ENCODE results near the gene CD1E.

Gene CD1E

DNA sequence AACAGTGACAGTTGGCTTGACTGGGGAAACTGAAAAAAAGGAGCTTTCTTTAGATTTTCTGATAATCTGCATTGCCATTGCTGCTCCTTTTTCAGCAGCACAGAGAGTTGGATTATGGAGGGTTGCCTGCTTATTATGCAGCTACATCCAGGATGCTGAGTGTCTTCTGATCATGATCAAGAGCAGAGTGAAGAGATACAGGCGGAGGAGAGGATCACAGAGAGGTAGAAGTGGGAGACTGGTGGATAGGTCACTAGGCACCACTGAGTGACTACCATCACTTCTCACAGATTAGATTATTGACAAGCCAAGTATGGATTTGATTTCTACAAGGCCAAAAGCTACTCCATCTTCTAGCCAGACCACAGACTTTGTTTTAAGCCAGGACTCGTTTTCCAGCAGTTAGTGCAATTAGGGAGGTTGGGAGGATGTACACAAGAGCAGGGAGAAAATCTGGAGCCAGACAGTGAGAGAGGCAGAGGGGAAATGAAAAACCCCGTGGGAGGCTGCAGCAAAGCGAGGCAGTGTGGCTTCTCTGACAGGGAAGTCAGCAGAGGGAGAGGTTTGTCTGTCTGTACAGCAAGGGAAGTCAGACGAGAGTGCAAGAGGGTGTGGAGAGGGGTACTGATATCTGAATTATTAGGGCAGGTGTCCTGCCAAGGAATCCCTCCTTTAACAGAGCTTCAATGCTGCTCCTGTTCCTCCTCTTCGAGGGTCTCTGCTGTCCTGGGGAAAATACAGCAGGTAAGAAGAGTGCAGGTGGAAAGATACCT is at the start of gene CD1E:
TSS of gene CD1E (plus strand) at position 592 of the 773 bp plus-strand sequence. CDS start at position 687, 95 bp downstream.
- Mint-ChIP-seq H3K36me3 (ENCODE audit: low read depth) (no peaks in the 10 kb centered on the region), H3K27ac (no peak within 1 kb of the TSS), H3K27me3 (peaks cover 36% of the 10 kb centered on the region), H3K4me1 (ENCODE audit: low read depth) (no peaks in the 10 kb centered on the region), H3K4me3 (no peak within 1 kb of the TSS), H3K9me3 (no peaks in the 10 kb centered on the region)
- DNase-seq: no peak

DNA sequence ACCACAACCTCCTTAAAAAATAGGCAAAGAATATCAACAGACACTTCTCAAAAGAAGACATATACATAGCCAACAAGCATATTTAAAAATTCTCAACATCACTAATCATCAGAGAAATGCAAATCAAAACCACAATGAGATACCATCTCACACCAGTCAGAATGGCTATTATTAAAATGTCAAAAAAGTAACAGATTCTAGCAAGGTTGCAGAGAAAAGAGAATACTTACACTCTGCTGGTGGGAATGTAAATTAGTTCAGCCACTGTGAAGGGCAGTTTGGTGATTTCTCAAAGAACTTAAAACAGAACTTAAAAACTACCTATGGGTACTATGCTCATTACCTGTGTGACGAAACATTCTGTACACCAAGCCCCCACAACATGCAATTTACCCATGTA is 43.1 kb upstream of the CD1E start:
- Mint-ChIP-seq H3K27ac (no peak overlapping the region), H3K4me1 (ENCODE audit: low read depth) (no peaks in the 10 kb centered on the region), H3K4me3 (no peak overlapping the region), H3K27me3 (peaks cover 6% of the 10 kb centered on the region), H3K36me3 (ENCODE audit: low read depth) (no peaks in the 10 kb centered on the region), H3K9me3 (peaks cover 23% of the 10 kb centered on the region)
- DNase-seq: no peak

DNA sequence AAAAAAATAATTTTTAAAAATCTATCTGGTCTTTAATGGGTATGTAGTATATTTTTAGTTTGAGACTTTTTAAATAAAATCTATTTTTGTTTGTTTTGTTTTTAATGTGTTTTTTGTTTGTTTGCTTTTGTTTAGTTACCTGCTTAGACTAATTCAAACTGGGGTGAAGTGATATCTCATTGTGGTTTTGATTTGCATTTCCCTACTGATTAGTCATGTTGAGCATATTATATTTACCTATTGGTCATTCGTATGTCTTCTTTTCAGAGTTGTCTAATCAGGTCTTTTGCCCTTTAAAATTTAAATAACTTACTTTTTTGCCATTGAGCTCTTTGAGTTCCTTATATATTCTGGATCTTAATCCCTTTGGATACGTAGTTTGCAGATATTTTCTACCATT is 42.6 kb upstream of the CD1E start:
- no peak overlapping the region for H3K27ac Mint-ChIP-seq
- H3K36me3 Mint-ChIP-seq (ENCODE audit: low read depth): no peaks in the 10 kb centered on the region
- H3K4me1 Mint-ChIP-seq (ENCODE audit: low read depth): no peaks in the 10 kb centered on the region
- no peak overlapping the region for H3K4me3 Mint-ChIP-seq
- no peak for DNase-seq
- H3K9me3 Mint-ChIP-seq: peaks cover 23% of the 10 kb centered on the region
- H3K27me3 Mint-ChIP-seq: peaks cover 6% of the 10 kb centered on the region

DNA sequence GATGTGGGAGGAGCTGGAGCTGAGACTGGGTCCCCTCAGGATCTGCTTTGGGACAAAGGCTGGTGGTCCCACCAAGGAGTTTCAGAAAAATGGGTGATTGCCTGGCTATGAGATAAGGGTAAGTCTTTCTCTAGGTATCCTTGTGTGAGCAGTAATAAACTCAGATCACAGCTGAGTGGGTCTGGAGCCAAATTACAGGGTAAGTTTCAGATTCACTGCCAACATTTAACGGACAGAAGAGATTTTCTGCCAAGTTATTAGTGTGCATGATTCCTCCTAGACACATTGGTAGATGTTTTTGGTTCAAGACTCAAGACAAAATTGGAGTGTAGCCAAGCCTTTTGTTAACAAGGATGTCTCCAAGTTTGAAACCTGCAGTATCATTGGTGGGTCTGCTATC is 29.8 kb upstream of the CD1E start:
- no peak for DNase-seq
- Mint-ChIP-seq H3K36me3 (ENCODE audit: low read depth) (no peaks in the 10 kb centered on the region), H3K27me3 (peaks cover 28% of the 10 kb centered on the region), H3K4me3 (no peak overlapping the region), H3K9me3 (peaks cover 9% of the 10 kb centered on the region), H3K4me1 (ENCODE audit: low read depth) (peaks cover 4% of the 10 kb centered on the region), H3K27ac (no peak overlapping the region)

DNA sequence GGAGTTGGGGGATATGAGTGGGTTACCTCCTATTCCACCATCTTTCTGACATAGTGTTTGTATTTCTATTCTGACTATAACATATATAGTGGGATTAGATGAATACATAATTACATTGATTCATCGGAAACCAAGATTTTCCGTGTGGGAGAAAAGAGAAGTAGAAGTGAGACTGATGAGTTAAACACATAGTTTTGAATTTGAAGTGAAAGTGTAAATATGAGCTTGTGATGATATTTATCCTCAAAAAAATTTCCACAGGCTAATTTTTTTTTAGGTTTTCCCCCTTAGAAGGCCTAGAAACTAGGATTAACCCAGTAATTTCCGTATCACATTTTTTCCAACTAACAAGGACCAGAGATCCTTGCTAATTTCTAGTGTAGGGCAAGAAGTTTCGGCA is 29.3 kb upstream of the CD1E start:
- Mint-ChIP-seq H3K27ac (no peak overlapping the region), H3K9me3 (peaks cover 9% of the 10 kb centered on the region), H3K27me3 (peaks cover 33% of the 10 kb centered on the region), H3K36me3 (ENCODE audit: low read depth) (no peaks in the 10 kb centered on the region), H3K4me3 (no peak overlapping the region), H3K4me1 (ENCODE audit: low read depth) (peaks cover 4% of the 10 kb centered on the region)
- no peak for DNase-seq

DNA sequence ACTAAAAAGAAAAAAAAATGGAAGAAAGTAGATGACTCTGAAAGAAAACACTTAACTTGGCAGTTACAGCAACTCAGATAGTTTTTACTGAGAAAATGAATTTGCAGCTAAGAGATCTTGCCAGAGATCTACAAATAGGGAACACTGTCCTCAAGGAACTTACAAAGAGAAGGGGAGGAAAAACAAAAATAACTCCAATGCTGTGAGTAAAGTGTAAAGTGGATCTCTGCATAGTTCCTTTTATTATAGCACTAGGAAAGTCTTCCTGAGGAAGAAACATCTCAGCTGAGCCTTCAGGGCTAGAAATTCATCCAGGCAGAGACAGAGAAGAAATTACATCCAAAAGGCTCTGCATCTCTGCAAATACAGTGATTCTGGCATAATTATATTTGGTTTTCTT is 26.2 kb upstream of the CD1E start:
- Mint-ChIP-seq H3K9me3 (peaks cover 9% of the 10 kb centered on the region), H3K27ac (no peak overlapping the region)

DNA sequence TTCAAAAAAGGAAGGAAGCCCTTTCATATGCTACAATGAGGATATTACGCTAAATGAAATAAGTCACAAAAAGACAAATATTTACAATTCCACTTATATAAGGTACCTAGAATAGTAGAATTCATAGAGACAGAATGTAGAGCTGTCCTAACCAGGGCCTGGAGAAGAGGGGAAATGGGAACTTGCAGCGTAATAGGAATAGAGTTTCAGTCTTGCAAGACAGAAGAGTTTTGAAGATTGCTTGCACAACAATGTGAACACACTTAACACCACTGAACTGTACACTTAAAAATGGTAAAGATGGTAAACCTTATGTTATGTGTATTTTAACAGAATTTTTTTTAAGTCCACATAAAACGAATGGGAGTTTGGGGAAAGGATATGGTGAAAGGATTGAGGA is 25.3 kb upstream of the CD1E start:
- H3K27me3 Mint-ChIP-seq: peaks cover 19% of the 10 kb centered on the region
- no peaks in the 10 kb centered on the region for H3K36me3 Mint-ChIP-seq (ENCODE audit: low read depth)
- H3K4me1 Mint-ChIP-seq (ENCODE audit: low read depth): peaks cover 7% of the 10 kb centered on the region
- no peak overlapping the region for H3K4me3 Mint-ChIP-seq
- DNase-seq: no peak
- H3K9me3 Mint-ChIP-seq: peaks cover 2% of the 10 kb centered on the region
- no peak overlapping the region for H3K27ac Mint-ChIP-seq

More for the DNA sequence above, 26.2 kb upstream of the CD1E start:
- H3K36me3 Mint-ChIP-seq (ENCODE audit: low read depth): no peaks in the 10 kb centered on the region
- no peak for DNase-seq
- peaks cover 5% of the 10 kb centered on the region for H3K4me1 Mint-ChIP-seq (ENCODE audit: low read depth)
- H3K4me3 Mint-ChIP-seq: no peak overlapping the region
- peaks cover 24% of the 10 kb centered on the region for H3K27me3 Mint-ChIP-seq

DNA sequence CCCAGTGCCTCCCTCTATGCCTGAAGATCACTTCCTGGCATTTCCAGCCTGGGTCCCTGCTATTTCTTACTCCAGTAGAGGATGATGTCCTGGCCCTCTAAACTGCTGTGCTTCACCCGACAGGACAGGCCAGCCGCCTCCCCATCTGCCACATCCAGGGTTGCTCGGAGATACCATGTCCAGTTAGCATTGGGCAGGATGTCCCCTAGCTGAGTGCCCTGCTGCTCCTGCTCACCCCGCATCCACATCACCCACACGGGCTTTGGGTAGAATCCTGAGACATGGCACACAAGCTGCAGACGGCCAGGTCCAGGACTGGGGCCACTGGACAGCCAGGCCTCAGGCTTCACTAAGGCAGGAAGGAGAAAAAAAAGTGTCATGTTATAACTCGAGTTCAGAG is 24.4 kb upstream of the CD1E start:
- Mint-ChIP-seq H3K27ac (no peak overlapping the region), H3K4me3 (no peak overlapping the region), H3K4me1 (ENCODE audit: low read depth) (peaks cover 13% of the 10 kb centered on the region), H3K9me3 (no peaks in the 10 kb centered on the region), H3K36me3 (ENCODE audit: low read depth) (no peaks in the 10 kb centered on the region), H3K27me3 (peaks cover 18% of the 10 kb centered on the region)
- DNase-seq: no peak

DNA sequence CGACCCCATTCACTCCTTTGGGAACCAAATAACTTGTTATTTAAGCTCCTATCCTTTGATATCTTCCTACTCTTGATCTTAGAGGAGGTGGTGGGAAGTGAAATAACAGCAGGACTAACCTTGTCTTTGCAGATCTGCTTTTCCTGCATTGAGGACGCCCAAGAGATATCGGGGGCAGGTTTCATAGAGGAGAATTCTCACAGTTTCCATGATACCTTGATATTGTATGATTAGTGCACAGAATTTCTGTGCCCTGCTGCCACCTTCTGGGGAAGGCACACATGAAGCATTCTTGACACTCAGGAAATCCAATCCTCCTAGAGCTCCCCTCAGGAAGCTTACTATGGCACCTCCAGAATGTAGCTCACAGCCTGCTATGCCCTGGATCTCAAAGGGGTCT is 24.0 kb upstream of the CD1E start:
- DNase-seq: no peak
- Mint-ChIP-seq H3K27me3 (peaks cover 13% of the 10 kb centered on the region), H3K4me1 (ENCODE audit: low read depth) (peaks cover 15% of the 10 kb centered on the region), H3K9me3 (no peaks in the 10 kb centered on the region), H3K4me3 (no peak overlapping the region), H3K27ac (no peak overlapping the region), H3K36me3 (ENCODE audit: low read depth) (no peaks in the 10 kb centered on the region)

DNA sequence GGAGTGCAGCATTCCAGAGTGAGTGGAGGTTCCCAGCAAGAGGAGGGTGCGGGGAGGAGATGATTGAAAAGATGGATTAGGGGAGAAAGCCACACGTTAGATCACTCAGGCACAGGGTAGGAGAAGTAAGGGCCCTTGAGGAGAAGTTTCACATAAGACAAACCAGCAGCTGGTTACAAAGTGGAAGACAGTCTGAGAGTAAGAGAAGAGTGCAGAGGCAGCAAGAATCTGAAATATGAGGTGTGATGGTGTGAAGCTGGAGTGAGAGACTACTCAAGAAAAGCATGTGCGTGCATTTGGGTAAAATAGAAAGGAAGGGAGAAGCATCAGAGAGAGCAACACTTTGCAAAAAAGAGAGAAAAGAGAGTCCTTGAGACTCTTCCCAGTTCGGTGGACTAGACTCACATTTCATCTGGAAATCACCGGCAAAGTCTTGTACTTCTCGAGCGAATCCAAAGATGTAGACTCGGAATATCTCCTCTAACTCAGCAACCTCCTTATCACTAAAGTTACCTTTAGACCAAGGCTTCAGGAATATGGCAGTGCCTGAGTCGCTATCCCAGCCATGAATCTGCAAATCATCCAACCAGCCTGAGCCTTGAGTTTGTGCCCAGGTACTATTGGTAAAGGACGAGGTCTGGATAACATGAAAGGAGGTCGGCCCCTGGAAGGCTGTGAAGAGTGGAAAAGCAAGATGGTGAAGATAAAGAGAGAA is 23.1 kb upstream of the CD1E start:
- Mint-ChIP-seq H3K36me3 (ENCODE audit: low read depth) (no peaks in the 10 kb centered on the region), H3K27ac (no peak overlapping the region), H3K27me3 (peaks cover 12% of the 10 kb centered on the region), H3K4me1 (ENCODE audit: low read depth) (peaks cover 18% of the 10 kb centered on the region), H3K9me3 (no peaks in the 10 kb centered on the region), H3K4me3 (no peak overlapping the region)
- DNase-seq: no peak

DNA sequence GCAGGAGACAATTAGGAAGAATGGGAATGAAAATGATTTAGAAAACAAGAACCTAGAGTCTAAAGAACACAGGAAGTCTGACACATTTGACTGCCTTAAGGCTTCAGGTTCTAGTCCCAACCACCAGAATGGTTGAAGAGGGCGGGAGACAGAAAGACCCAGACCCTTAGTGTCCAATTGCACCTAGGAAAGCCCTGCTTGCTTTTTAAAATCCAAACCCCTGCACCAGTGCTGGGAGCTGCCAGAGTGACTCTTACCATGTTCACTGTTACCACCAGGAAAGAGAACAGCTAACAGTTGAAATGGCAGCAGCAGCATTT is 22.6 kb upstream of the CD1E start:
- H3K4me3 Mint-ChIP-seq: no peak overlapping the region
- no peaks in the 10 kb centered on the region for H3K9me3 Mint-ChIP-seq
- H3K4me1 Mint-ChIP-seq (ENCODE audit: low read depth): peaks cover 20% of the 10 kb centered on the region
- H3K27ac Mint-ChIP-seq: no peak overlapping the region
- no peaks in the 10 kb centered on the region for H3K36me3 Mint-ChIP-seq (ENCODE audit: low read depth)
- H3K27me3 Mint-ChIP-seq: peaks cover 14% of the 10 kb centered on the region
- DNase-seq: no peak

DNA sequence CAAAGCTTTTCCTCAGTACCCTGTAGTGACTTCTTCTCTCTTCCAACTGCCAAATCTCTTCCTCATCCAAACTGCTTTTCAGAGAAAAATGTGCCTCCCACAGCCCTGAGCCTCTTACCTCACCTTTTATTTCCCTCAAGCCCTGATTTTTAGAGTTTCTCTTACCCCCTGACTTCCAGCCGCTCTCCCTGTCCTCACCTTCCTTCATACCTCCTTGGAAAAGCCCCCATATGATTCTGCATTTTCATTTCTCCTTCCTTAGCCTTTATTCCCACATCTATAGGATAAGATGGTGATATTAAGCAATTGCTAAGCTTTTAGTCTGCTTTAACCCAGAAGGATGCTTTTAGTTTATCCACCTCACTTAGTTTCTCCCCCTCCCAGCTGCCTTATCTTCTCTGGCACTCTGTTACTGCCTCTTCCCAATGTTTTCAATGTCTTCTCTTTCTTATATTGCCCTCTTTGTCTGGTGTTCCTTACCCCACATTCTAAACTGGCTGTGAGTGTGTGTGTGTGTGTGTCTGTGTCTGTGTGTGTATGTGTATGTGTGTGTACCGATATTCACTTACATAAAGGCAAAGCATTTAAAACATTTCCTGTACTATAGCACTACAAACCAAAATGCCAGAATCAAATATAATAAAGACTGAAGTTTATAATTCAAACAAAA is 22.1 kb upstream of the CD1E start, which contains the start of gene CD1B:
TSS of gene CD1B (minus strand) at position 51 of the 670 bp plus-strand sequence. CDS start 108 bp downstream, outside the sequence.
- Mint-ChIP-seq H3K4me1 (ENCODE audit: low read depth) (peaks cover 22% of the 10 kb centered on the region), H3K36me3 (ENCODE audit: low read depth) (no peaks in the 10 kb centered on the region), H3K4me3 (no peak within 1 kb of the TSS), H3K27ac (no peak within 1 kb of the TSS), H3K9me3 (no peaks in the 10 kb centered on the region), H3K27me3 (peaks cover 14% of the 10 kb centered on the region)
- DNase-seq: no peak

DNA sequence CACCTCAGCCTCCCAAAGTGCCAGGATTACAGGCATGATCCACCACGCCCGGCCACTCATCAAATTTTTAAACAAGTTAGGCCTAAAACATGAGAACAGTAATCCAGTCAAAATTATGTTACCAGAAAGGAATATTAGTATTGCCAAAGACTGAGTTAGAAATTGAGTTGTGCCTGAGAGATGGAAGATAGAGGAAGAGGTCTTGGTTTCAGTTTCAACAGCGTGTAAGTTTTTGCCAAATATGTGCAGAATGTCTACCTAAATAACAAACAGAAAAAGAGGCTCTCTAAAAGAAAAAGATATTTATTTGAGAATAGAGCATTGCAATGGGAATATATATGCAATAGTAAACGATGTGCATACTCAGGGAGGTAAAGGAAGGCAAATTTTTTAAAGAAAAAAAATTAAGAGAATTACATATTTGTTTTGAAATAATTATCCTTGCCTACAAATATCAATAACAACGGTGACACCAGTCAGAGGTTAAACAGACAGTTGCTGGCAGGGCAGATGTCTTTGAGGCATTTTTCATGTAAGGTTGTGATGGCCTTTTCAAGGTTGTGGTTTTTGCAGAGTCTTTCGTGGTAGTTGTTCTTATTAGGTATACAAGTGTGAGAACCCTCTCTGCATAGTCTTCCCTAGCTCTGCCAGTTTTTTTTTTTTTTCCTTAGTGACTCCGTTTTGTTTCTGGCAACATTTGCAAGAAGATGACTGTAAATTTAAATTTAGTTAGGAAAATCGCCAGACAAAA is 20.1 kb upstream of the CD1E start:
- Mint-ChIP-seq H3K27ac (no peak overlapping the region), H3K36me3 (ENCODE audit: low read depth) (no peaks in the 10 kb centered on the region), H3K4me1 (ENCODE audit: low read depth) (peaks cover 22% of the 10 kb centered on the region), H3K27me3 (peaks cover 24% of the 10 kb centered on the region), H3K4me3 (no peak overlapping the region), H3K9me3 (peaks cover 8% of the 10 kb centered on the region)
- DNase-seq: no peak

DNA sequence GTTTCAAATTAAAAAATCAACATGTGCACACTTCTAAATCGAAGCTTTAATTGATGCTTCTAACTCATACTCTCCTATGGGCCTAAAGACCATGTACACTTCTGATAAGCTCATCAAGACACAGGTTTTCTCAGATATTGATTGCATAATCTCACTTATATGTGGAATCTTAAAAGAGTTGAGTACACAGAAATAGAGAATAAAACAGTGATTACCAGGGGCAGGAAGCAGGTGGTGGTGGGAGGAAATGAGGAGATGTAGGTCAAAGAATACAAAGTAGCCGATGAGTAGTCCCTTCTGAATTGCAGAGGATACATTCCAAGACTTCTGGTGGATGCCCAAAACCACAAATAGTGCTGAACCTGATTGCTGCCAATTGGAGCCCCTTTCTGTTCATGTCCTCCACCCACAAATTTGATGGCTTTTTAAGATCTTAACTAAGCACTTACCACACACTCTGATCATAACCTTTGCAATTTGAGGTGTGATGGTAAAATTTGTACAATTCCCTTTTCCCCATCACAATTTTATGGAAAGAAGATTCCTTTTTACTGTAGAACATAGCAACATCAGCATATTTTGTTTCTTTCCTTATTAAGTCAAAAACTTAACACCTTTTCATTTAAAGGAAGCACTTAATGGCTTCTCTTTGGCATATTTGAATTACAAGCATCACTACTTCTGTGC is 19.0 kb upstream of the CD1E start:
- Mint-ChIP-seq H3K9me3 (peaks cover 13% of the 10 kb centered on the region), H3K4me3 (no peak overlapping the region), H3K27ac (no peak overlapping the region), H3K4me1 (ENCODE audit: low read depth) (peaks cover 21% of the 10 kb centered on the region), H3K36me3 (ENCODE audit: low read depth) (no peaks in the 10 kb centered on the region), H3K27me3 (peaks cover 21% of the 10 kb centered on the region)
- no peak for DNase-seq

Data from activated T-cell treated with anti-CD3 and anti-CD28 coated beads, Interleukin-2, amount 50 U/mL, for 24 hours (primary cell).